IMR-90 (cell line): Measurements from ENCODE around the gene ADARB2. TPM values are rescaled to one million over a fixed set of nuclear protein-coding genes. Genes with fewer than 3 reads are reported as not detected.

ENCODE experiments used
- ATAC-seq: fragments of 200-7000 bp; cut with Tn5 transposase; 2 replicates; pipeline ENCODE4 v1.9.1; 2020; ENCODE audit warnings: low read depth, mild to moderate bottlenecking, moderate library complexity
- BruUV-seq: library from RNA; stranded (reverse); fragments of 400-500 nt; replicated peaks from 2 replicates; lab custom pipeline; 2021; lab: Mats Ljungman, UMichigan
- CTCF ChIA-PET: fragments of 300-600 bp; formaldehyde crosslinking; extraction: SDS; loops from one replicate; lab custom pipeline; 2021; ENCODE audit warnings: antibody characterized with exemption; lab: Yijun Ruan, JAX
- POLR2A ChIA-PET: fragments of 300-600 bp; sonication (Branson Sonifier 250); formaldehyde crosslinking; loops from one replicate; lab custom pipeline; 2022; ENCODE audit warnings: antibody characterized with exemption; ENCODE audit not compliant: unreplicated experiment; lab: Charles Lee
- DNase-seq: peaks from one replicate; pipeline ENCODE4 v3.0.0; 2013
- H2AFZ ChIP-seq: replicated peaks from 2 replicates; pipeline ENCODE3; 2013; ENCODE audit warnings: low read length, mild to moderate bottlenecking; ENCODE audit not compliant: poor library complexity
- H2AK5ac ChIP-seq: 2 replicates; pipeline ENCODE4 v1.6.1; 2013; ENCODE audit warnings: low read depth, low read length, inconsistent platforms
- H2AK9ac ChIP-seq: replicated peaks from 2 replicates; pipeline ENCODE3; 2013; ENCODE audit warnings: mild to moderate bottlenecking, low read depth, low read length, moderate library complexity; ENCODE audit not compliant: poor library complexity
- H2BK120ac ChIP-seq: 2 replicates; pipeline ENCODE4 v1.6.1; 2013; ENCODE audit warnings: low read depth, low read length, inconsistent platforms
- H2BK15ac ChIP-seq: 3 replicates; pipeline ENCODE4 v1.6.1; 2013; ENCODE audit warnings: low read depth, low read length, inconsistent platforms
- H2BK20ac ChIP-seq: 2 replicates; pipeline ENCODE4 v1.6.1; 2013; ENCODE audit warnings: low read depth, mild to moderate bottlenecking, inconsistent platforms, low read length, moderate library complexity
- H2BK5ac ChIP-seq: 2 replicates; pipeline ENCODE4 v1.6.1; 2013; ENCODE audit warnings: mild to moderate bottlenecking, low read depth, low read length, inconsistent platforms; ENCODE audit not compliant: poor library complexity, severe bottlenecking
- H3K14ac ChIP-seq: replicated peaks from 2 replicates; pipeline ENCODE4 v1.6.1; 2013; ENCODE audit warnings: low read depth, low read length, inconsistent platforms
- H3K18ac ChIP-seq: 2 replicates; pipeline ENCODE4 v1.6.1; 2013; ENCODE audit warnings: low read depth, low read length, control low read depth
- H3K23ac ChIP-seq: 2 replicates; pipeline ENCODE4 v1.6.1; 2013; ENCODE audit warnings: low read depth, low read length, inconsistent platforms
- H3K27ac ChIP-seq: 2 replicates; pipeline ENCODE4 v1.5.1; 2013; ENCODE audit warnings: mild to moderate bottlenecking, control low read depth, low read length; ENCODE audit not compliant: insufficient read depth
- H3K27me3 ChIP-seq: 2 replicates; pipeline ENCODE4 v1.6.1; 2013; ENCODE audit warnings: low read length; ENCODE audit not compliant: control insufficient read depth, insufficient read depth
- H3K36me3 ChIP-seq: 2 replicates; pipeline ENCODE4 v1.6.1; 2013; ENCODE audit warnings: low read length, mixed read lengths; ENCODE audit not compliant: control insufficient read depth, insufficient read depth
- H3K4ac ChIP-seq: 2 replicates; pipeline ENCODE4 v1.6.1; 2013; ENCODE audit warnings: low read depth, low read length, inconsistent platforms
- H3K4me1 ChIP-seq: 2 replicates; pipeline ENCODE4 v1.6.1; 2013; ENCODE audit warnings: low read length, mixed read lengths; ENCODE audit not compliant: control insufficient read depth, insufficient read depth
- H3K4me2 ChIP-seq: 2 replicates; pipeline ENCODE4 v1.6.1; 2013; ENCODE audit warnings: low read depth, mild to moderate bottlenecking, control low read depth, low read length, moderate library complexity
- H3K4me3 ChIP-seq: 2 replicates; pipeline ENCODE4 v1.5.1; 2013; ENCODE audit warnings: low read depth, mild to moderate bottlenecking, control low read depth, low read length, moderate library complexity; ENCODE audit not compliant: insufficient read depth
- H3K56ac ChIP-seq: 2 replicates; pipeline ENCODE4 v1.6.1; 2013; ENCODE audit warnings: low read length, inconsistent platforms; ENCODE audit not compliant: insufficient read depth; ENCODE audit errors: extremely low read depth
- H3K79me1 ChIP-seq, 2 experiments: 2 replicates each; pipeline ENCODE4 v1.6.1; 2013; ENCODE audit warnings: low read length in 2 of 2, inconsistent platforms in 1 of 2, low read depth in 1 of 2
- H3K9ac ChIP-seq: 2 replicates; pipeline ENCODE4 v1.6.1; 2013; ENCODE audit warnings: low read depth, low read length, control low read depth
- H3K9me1 ChIP-seq: 2 replicates; pipeline ENCODE4 v1.6.1; 2013; ENCODE audit warnings: low read length, inconsistent platforms; ENCODE audit not compliant: insufficient read depth
- H3K9me3 ChIP-seq: 2 replicates; pipeline ENCODE4 v1.6.1; 2013; ENCODE audit warnings: low read length; ENCODE audit not compliant: control insufficient read depth, insufficient read depth
- H4K20me1 ChIP-seq: 2 replicates; pipeline ENCODE4 v1.6.1; 2013; ENCODE audit warnings: low read length, inconsistent platforms; ENCODE audit not compliant: insufficient read depth
- H4K5ac ChIP-seq: 2 replicates; pipeline ENCODE4 v1.6.1; 2013; ENCODE audit warnings: mild to moderate bottlenecking, low read depth, low read length, control low read depth
- H4K8ac ChIP-seq, 2 experiments: 2 replicates each; pipeline ENCODE4 v1.6.1; 2013; ENCODE audit warnings: low read depth in 2 of 2, low read length in 2 of 2, control low read depth in 1 of 2, inconsistent platforms in 1 of 2
- H4K91ac ChIP-seq: 2 replicates; pipeline ENCODE4 v1.6.1; 2013; ENCODE audit warnings: low read depth, low read length, inconsistent platforms; ENCODE audit not compliant: insufficient read depth
- CHD1 ChIP-seq: IDR thresholded peaks from 2 replicates; pipeline ENCODE4 v1.6.1; 2012; ENCODE audit warnings: low read depth, low read length, improper control_type of control experiment
- CTCF ChIP-seq: conservative IDR thresholded peaks from 2 replicates; pipeline ENCODE4 v1.5.1; 2012; ENCODE audit warnings: mild to moderate bottlenecking, low read depth, low read length, improper control_type of control experiment
- MXI1 ChIP-seq: IDR thresholded peaks from 2 replicates; pipeline ENCODE4 v1.6.1; 2012; ENCODE audit warnings: low read depth, mild to moderate bottlenecking, low read length, moderate library complexity, borderline replicate concordance
- RCOR1 ChIP-seq: IDR thresholded peaks from 2 replicates; pipeline ENCODE4 v1.6.1; 2012; ENCODE audit warnings: mild to moderate bottlenecking, low read length, improper control_type of control experiment; ENCODE audit not compliant: insufficient replicate concordance
- SMC3 ChIP-seq: fragments of 150-350 bp; IDR thresholded peaks from 2 replicates; pipeline ENCODE4 v1.6.1; 2016; ENCODE audit warnings: low read depth, mild to moderate bottlenecking, antibody characterized with exemption, low read length, moderate library complexity
- WGBS, 2 experiments: methylation state at CpG; one replicate each; pipeline versions ENCODE4 v1.1.5 to v1.1.7; 2013; ENCODE audit warnings: missing lambda C conversion rate in 2 of 2; ENCODE audit not compliant: insufficient read length in 1 of 2; ENCODE audit errors: extremely low coverage in 2 of 2; 5-methylcytosine and 5-hydroxymethylcytosine counted together
- dilution Hi-C: fragments of 300-500 bp; cut with HindIII; formaldehyde crosslinking; loops from one replicate; pipeline ENCODE4 v1.14.3; 2018; ENCODE audit warnings: low sequenced_read_pairs; ENCODE audit not compliant: unreplicated experiment
- in situ Hi-C: fragments of 300-500 bp; cut with MboI; formaldehyde crosslinking; loops from 3 replicates; pipeline ENCODE4 v1.14.3; 2019; ENCODE audit warnings: low sequenced_read_pairs, inconsistent platforms, mixed read lengths
- intact Hi-C: fragments of 100-400 bp; cut with micrococcal nuclease; formaldehyde crosslinking; loops from 2 replicates; pipeline ENCODE4 v1.10.0; 2022
- polyA plus RNA-seq, 3 experiments: library from polyadenylated mRNA; depleted of rRNA; stranded (reverse); fragments of >200 nt; gene quantifications; 2 replicates each; pipeline ENCODE4 v1.2.3, GENCODE V29; 2012; ENCODE audit warnings: low replicate concordance in 1 of 3
- total RNA-seq: library from RNA; depleted of rRNA; stranded (reverse); fragments of >200 nt; gene quantifications from 2 replicates; pipeline ENCODE4 v1.2.3, GENCODE V29; 2012

Gene ADARB2
- total and polyA plus RNA-seq, 2 of the 4 experiments (the other 2 are of a cell fraction) = not detected

GRCh38 chr10:1344846-1345245 is 392.5 kb downstream of the ADARB2 start:
- no peak overlapping the region for H2BK5ac ChIP-seq
- H3K14ac ChIP-seq = no peak overlapping the region
- H3K36me3 ChIP-seq = no peaks in the 10 kb centered on the region
- H3K18ac ChIP-seq = no peak overlapping the region
- H3K27ac ChIP-seq = no peak overlapping the region
- H3K4me1 ChIP-seq = no peaks in the 10 kb centered on the region
- H2AK5ac ChIP-seq = no peak overlapping the region
- no peaks in the 10 kb centered on the region for H3K9me1 ChIP-seq
- no peak overlapping the region for H3K23ac ChIP-seq
- DNase-seq (no peak), ATAC-seq (no peak)
- H4K91ac ChIP-seq = no peak overlapping the region
- H3K4me3 ChIP-seq = no peak overlapping the region
- no peak overlapping the region for H3K4me2 ChIP-seq
- no peaks in the 10 kb centered on the region for H4K20me1 ChIP-seq
- intact Hi-C loops (no loop called here), dilution Hi-C loops (no loop called here), in situ Hi-C loops (no loop called here)
- peaks cover 45% of the 10 kb centered on the region for H3K9me3 ChIP-seq
- H2BK20ac ChIP-seq = no peak overlapping the region
- H3K79me1 ChIP-seq = no peaks in the 10 kb centered on the region
- BruUV-seq = no TSS peak
- H2BK120ac ChIP-seq = no peak overlapping the region
- ChIA-PET POLR2A (no interaction called here), CTCF (no interaction called here)
- H2AFZ ChIP-seq = no peak overlapping the region
- H2AK9ac ChIP-seq = no peak overlapping the region
- H2BK15ac ChIP-seq = no peak overlapping the region
- no peak overlapping the region for H3K9ac ChIP-seq
- TF ChIP-seq MXI1 = no peak
- TF ChIP-seq RCOR1 = no peak
- TF ChIP-seq SMC3 = no peak
- no peak for TF ChIP-seq CHD1
- no peak for TF ChIP-seq CTCF
- no peak overlapping the region for H4K5ac ChIP-seq
- H3K56ac ChIP-seq = no peak overlapping the region
- WGBS, 2 experiments = 80% methylated on average over 6 of the region's 17 CpGs; no CpG with 5 or more reads in 1 of the 2 experiments
- H3K27me3 ChIP-seq = no peaks in the 10 kb centered on the region
- H4K8ac ChIP-seq = no peak overlapping the region
- no peak overlapping the region for H3K4ac ChIP-seq
